Transverse colon (tissue), 4 donors: ENCODE results near the gene LTK.

Source experiments
- CTCF ChIP-seq, 5 experiments: fragments of 200-600 bp in 3 of 5; fragments of 450-650 bp in 2 of 5; sonication (generic) in 3 of 5; IDR thresholded peaks; 1 replicate in 2 of 5; 2 replicates in 3 of 5; pipeline ENCODE4 v1.5.1; 2016 to 2017; ENCODE audit warnings: antibody characterized with exemption in 5 of 5, inconsistent platforms in 3 of 5, mild to moderate bottlenecking in 2 of 5, moderate library complexity in 1 of 5
- POLR2A ChIP-seq: fragments of 450-650 bp; IDR thresholded peaks from one replicate; pipeline ENCODE4 v1.6.1; 2016; ENCODE audit warnings: antibody characterized with exemption, mild to moderate bottlenecking, moderate library complexity
- POLR2AphosphoS5 ChIP-seq, 3 donors: sonication (generic); formaldehyde crosslinking; IDR thresholded peaks; one replicate each; pipeline ENCODE4 v1.6.1; 2016; ENCODE audit warnings: antibody characterized with exemption in 3 of 3

GRCh38 chr15:41493902-41494189 is 19.8 kb downstream of the LTK start:
- TF ChIP-seq POLR2AphosphoS5 (IDR thresholded peaks at IDR 0.05): no peak
- TF ChIP-seq CTCF (IDR thresholded peaks at IDR 0.05): no peak
- no peak for TF ChIP-seq POLR2A
